ENCODE measurements around the gene MAML3. TPM values are rescaled to one million over a fixed set of nuclear protein-coding genes. Genes with fewer than 3 reads are reported as not detected.

The MAML3 gene
- total RNA-seq: 4.2 and 6.5 TPM in 2 replicates

- no peak for TF ChIP-seq CTCF (IDR thresholded peaks at IDR 0.05; ENCODE audit: insufficient read depth, low read depth, low read length)
- DNase-seq (ENCODE audit: low read depth): peak; percentile 97
- H3K4me3 ChIP-seq (ENCODE audit: low read depth, low read length): peak within 1 kb of the TSS; percentile 87
These were observed at the start of gene MAML3 for GRCh38 chr4:140153718-140154571. MAML3 (minus strand) TSS chr4:140154184; CDS start chr4:140153327, 857 bp downstream.

- no peak for TF ChIP-seq CTCF (IDR thresholded peaks at IDR 0.05; ENCODE audit: insufficient read depth, low read depth, low read length)
- DNase-seq (ENCODE audit: low read depth): no peak
- H3K4me3 ChIP-seq (ENCODE audit: low read depth, low read length): no peak overlapping the region
These were observed 45.0 kb upstream of the MAML3 start for GRCh38 chr4:140198942-140199341.

- no peak for DNase-seq (ENCODE audit: low read depth)
- no peak overlapping the region for H3K4me3 ChIP-seq (ENCODE audit: low read depth, low read length)
- peak; percentile 11 for TF ChIP-seq CTCF (IDR thresholded peaks at IDR 0.05; ENCODE audit: insufficient read depth, low read depth, low read length)
These were observed 41.8 kb upstream of the MAML3 start for GRCh38 chr4:140195806-140196205.

GRCh38 chr4:140189805-140190204 is 35.8 kb upstream of the MAML3 start:
- H3K4me3 ChIP-seq (ENCODE audit: low read depth, low read length): no peak overlapping the region
- no peak for DNase-seq (ENCODE audit: low read depth)
- TF ChIP-seq CTCF (IDR thresholded peaks at IDR 0.05; ENCODE audit: insufficient read depth, low read depth, low read length): no peak

GRCh38 chr4:140188975-140189374 is 35.0 kb upstream of the MAML3 start:
- TF ChIP-seq CTCF (IDR thresholded peaks at IDR 0.05; ENCODE audit: insufficient read depth, low read depth, low read length): no peak
- DNase-seq (ENCODE audit: low read depth): peak; percentile 55
- H3K4me3 ChIP-seq (ENCODE audit: low read depth, low read length): no peak overlapping the region

- H3K4me3 ChIP-seq (ENCODE audit: low read depth, low read length): no peak overlapping the region
- no peak for TF ChIP-seq CTCF (IDR thresholded peaks at IDR 0.05; ENCODE audit: insufficient read depth, low read depth, low read length)
- no peak for DNase-seq (ENCODE audit: low read depth)
These were observed 33.3 kb upstream of the MAML3 start for GRCh38 chr4:140187316-140187695.

All from fibroblast of villous mesenchyme (primary cell).